ENCODE data around the gene USP51.

GRCh38 chrX:55489314-55490009 lies at the start of gene USP51:
- TF ChIP-seq ZBTB33 (IDR thresholded peaks at IDR 0.05; ENCODE audit: extremely low read depth, insufficient replicate concordance, low read length) = no peak
- TF ChIP-seq EZH2 (IDR thresholded peaks at IDR 0.05) = no peak
- TF ChIP-seq CTCF (IDR thresholded peaks at IDR 0.05 in 2 of 3, conservative IDR thresholded peaks at IDR 0.05 in 1 of 3; ENCODE audit: borderline replicate concordance in 1 of 3, insufficient read depth in 1 of 3, low read depth in 2 of 3, low read length in 2 of 3) = no peak
- no peak for TF ChIP-seq REST (IDR thresholded peaks at IDR 0.05; ENCODE audit: low read depth)
- TF ChIP-seq YY1 (IDR thresholded peaks at IDR 0.05; ENCODE audit: extremely low read depth, insufficient replicate concordance, low read depth, low read length) = no peak
- TF ChIP-seq ELF1 (IDR thresholded peaks at IDR 0.05; ENCODE audit: borderline replicate concordance, low read depth) = no peak
- no peak for TF ChIP-seq SP1 (IDR thresholded peaks at IDR 0.05; ENCODE audit: low read depth)
- TF ChIP-seq JUND (IDR thresholded peaks at IDR 0.05) = no peak
- no peak for TF ChIP-seq POLR2A (IDR thresholded peaks at IDR 0.05; ENCODE audit: borderline replicate concordance, extremely low read depth, insufficient read depth, insufficient read length)
- TF ChIP-seq SIN3A (IDR thresholded peaks at IDR 0.05; ENCODE audit: low read depth) = no peak
- no peak for TF ChIP-seq ZNF274 (IDR thresholded peaks at IDR 0.05; ENCODE audit: low read depth, low read length)
- TF ChIP-seq POLR2AphosphoS5 (IDR thresholded peaks at IDR 0.05; ENCODE audit: low read depth, low read length) = no peak
- TF ChIP-seq RAD21 (IDR thresholded peaks at IDR 0.05; ENCODE audit: low read depth) = no peak
